Activated CD8-positive, alpha-beta memory T cell treated with anti-CD3 and anti-CD28 coated beads, Interleukin-2, amount 50 U/mL, for 48 hours (primary cell): ENCODE results near the gene RCOR1.
"Not testable (repeated sequence)": the region's sequence is repeated elsewhere in the genome, so short reads cannot be mapped to it uniquely, and the experiment has no call there.

Source experiments
- DNase-seq: peaks from one replicate; pipeline ENCODE4 v3.0.0-alpha.2; 2020

The RCOR1 gene

DNA sequence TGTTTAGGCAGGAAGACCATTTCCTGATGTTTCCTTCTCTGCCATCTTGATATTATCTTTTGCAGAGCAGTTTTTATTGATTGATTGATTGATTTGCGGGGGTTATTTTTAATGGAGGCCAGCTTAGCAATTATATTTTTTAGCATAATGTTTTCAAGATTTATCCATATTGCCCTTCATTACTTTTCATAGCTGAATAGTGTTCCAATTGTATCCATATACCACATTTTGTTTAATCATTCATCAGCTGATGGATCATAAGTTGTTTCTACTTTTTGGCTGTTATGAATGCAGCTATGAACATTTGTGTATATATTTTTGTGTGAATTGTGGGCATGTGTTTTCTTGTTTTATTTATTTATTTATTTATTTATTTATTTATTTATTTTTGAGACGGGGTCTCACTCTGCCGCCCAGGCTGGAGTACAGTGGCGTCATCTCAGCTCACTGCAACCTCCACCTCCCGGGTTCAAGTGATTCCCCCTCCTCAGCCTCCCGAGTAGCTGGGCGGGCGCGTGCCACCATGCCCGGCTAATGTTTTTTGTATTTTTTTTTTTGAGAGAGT is 20.9 kb upstream of the RCOR1 start:
- DNase-seq = no peak

GRCh38 chr14:102573161-102573560 is 19.3 kb upstream of the RCOR1 start:
- DNase-seq = not testable (repeated sequence)

- no peak for DNase-seq
These were observed 18.8 kb upstream of the RCOR1 start for GRCh38 chr14:102573591-102574046.

- no peak for DNase-seq
These were observed 17.9 kb upstream of the RCOR1 start for GRCh38 chr14:102574281-102575159.

DNA sequence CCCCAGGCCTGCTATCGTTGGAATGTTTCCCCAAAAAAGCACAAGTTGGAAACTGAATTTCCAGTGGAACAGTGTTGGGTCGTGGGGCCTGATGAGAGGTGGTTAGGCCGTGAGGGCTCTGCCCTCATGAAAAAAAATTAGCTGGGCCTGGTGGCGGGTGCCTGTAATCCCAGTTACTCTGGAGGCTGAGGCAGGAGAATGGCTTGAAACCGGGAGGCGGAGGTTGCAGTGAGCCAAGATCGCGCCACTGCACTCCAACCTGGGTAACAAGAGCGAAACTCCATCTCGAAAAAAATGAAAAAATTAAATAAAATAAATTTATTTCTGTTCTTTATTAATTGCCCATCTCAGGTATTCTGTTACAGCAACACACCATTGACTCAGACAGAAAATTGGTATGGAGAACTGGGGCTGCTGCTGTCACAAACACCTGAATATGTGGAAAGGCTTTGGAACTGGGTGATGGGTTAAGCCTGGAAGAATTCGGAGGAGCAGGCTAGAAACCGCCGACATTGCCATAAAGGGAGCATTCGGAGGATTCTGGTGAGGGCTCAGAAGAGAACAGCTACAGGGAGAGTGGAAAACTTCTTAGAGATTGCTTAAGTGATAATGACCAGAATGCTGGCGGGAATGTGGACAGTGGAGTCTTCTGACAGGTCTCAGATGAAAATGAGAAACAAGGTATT is 17.1 kb upstream of the RCOR1 start:
- no peak for DNase-seq

DNA sequence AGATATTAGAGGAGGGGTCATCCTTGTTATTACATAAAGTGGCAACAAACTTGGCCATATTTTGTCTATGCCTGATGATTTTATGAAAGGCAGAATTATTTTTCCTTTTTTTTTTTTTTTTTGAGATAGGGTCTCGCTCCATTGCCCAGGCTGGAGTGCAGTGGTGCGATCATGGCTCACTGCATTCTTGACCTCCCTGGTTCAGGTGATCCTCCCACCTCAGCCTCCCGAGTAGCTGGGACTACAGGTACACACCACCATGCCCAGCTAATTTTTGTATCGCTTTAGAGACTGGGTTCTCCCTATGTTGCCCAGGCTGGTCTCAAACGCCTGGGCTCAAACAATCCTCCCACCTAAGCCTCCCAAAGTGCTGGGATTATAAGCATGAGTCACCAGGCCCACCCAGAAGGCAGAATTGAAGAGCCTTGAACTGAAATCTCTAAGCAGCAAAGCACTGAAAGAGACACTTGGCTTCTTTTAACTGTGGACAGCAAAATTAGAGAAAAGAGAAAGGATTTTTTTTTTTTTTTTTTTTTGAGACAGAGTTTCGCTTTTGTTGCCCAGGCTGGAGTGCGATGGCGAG is 16.5 kb upstream of the RCOR1 start:
- DNase-seq = not testable (repeated sequence)

DNA sequence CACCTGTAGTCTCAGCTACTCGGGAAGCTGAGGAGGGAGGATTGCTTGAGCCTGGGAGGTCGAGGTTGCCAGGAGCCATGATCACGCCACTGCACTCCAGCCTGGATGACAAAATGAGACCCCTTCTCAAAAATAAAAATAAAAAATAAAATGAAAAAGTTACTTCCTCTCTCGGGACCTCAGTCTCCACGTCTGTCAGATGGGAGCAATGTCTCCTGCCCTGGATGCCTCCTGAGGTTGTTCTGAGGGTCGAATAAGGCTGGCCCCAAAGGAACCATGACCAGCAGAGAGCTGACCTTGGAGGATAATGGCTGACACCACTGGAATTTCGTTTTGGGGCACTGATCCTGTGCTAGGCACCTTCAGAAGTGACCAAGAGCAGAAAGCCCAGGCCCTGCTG is 13.6 kb upstream of the RCOR1 start:
- no peak for DNase-seq

- DNase-seq = no peak
These were observed 12.5 kb upstream of the RCOR1 start for GRCh38 chr14:102579696-102580549.

GRCh38 chr14:102580550-102581110 is 11.8 kb upstream of the RCOR1 start:
- no peak for DNase-seq

GRCh38 chr14:102581193-102581592 is 11.3 kb upstream of the RCOR1 start:
- DNase-seq = no peak

GRCh38 chr14:102583726-102584125 is 8.7 kb upstream of the RCOR1 start:
- no peak for DNase-seq

DNA sequence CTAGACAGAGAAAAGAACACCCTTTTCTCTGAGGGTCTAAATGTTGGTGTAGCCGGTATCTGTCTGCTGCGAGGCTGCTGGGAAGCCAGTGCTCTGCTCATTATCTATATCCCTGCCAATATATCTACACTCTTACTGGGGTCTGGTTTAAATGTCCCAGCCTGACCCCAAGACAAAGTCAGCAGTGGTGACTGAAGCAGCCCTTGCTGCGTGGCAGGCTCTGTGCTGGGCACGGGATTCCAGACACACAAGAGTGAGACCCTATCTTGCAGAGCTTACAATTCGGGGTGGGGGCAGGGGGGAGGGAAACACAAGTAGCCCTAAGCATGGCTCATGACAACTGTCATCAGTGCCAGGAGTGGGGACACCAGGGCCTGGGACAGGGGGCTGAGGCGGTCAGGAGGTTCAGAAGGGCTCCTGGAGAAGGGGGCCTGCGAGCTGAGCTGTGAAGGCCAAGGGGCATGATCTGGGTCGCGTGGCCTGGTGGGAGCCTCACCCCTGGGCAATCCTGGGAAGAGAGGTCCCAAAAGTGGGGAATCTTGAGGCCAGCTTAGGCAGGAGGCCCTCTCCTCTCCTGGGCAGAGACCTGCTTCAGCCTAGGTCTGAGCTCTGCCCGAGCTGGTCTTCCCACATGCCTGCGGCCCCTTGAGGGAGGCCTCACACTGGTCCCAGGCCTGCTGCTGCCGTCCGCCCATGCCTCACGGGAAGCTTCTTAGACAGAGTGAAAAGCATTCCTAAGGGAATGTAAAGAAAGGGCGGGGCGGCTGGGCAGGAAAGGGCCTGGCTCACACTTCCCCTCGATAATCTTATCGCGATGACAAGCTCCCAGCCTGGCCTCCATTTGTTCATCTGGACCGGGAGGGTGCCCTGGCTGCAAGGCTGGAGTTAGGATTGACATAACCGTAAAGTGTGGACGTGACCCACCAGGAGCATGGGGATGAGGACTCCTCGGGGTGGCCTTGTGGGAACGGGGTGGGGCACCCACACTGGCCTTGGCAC is 7.3 kb upstream of the RCOR1 start:
- DNase-seq = no peak

- no peak for DNase-seq
These were observed 5.9 kb upstream of the RCOR1 start for GRCh38 chr14:102586420-102587104.

- no peak for DNase-seq
These were observed 3.6 kb upstream of the RCOR1 start for GRCh38 chr14:102588821-102589220.

GRCh38 chr14:102589761-102590290 is 2.6 kb upstream of the RCOR1 start:
- DNase-seq = no peak

GRCh38 chr14:102590667-102591099 is 1.8 kb upstream of the RCOR1 start:
- DNase-seq = no peak

GRCh38 chr14:102591372-102591943 is 991 bp upstream of the RCOR1 start:
- DNase-seq = no peak

GRCh38 chr14:102592763-102593060 is 263 bp downstream of the RCOR1 start:
- DNase-seq = no peak

GRCh38 chr14:102593061-102593824 is 794 bp downstream of the RCOR1 start:
- peak; percentile 77 for DNase-seq
